Activated CD4-positive, CD25-positive, alpha-beta regulatory T cell treated with anti-CD3 and anti-CD28 coated beads, Interleukin-2, amount 50 U/mL, for 16 hours (primary cell): ENCODE measurements around the gene C20orf144.

Source experiments
- DNase-seq: peaks from one replicate; pipeline ENCODE4 v3.0.0-alpha.2; 2020; ENCODE audit warnings: low read depth, low spot score

The C20orf144 gene

DNA sequence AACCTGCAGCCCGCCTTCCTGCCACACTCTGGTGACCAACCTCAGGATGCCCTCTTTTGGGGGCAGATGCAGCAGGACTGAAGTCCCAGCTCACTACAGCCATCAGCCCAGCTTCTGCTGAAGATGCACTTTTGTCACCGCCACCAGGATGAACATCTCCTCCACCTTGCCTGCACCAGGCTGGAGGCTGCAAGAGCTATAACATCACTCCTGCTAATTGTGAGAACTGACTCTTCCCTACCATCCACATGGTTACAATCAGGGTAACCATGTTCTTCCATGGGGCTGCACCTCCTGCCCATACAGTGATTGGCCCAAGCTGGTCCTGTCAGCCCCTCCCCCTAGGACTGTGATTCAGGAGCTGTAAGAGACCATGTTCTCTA is 2.6 kb downstream of the C20orf144 start:
- no peak for DNase-seq

DNA sequence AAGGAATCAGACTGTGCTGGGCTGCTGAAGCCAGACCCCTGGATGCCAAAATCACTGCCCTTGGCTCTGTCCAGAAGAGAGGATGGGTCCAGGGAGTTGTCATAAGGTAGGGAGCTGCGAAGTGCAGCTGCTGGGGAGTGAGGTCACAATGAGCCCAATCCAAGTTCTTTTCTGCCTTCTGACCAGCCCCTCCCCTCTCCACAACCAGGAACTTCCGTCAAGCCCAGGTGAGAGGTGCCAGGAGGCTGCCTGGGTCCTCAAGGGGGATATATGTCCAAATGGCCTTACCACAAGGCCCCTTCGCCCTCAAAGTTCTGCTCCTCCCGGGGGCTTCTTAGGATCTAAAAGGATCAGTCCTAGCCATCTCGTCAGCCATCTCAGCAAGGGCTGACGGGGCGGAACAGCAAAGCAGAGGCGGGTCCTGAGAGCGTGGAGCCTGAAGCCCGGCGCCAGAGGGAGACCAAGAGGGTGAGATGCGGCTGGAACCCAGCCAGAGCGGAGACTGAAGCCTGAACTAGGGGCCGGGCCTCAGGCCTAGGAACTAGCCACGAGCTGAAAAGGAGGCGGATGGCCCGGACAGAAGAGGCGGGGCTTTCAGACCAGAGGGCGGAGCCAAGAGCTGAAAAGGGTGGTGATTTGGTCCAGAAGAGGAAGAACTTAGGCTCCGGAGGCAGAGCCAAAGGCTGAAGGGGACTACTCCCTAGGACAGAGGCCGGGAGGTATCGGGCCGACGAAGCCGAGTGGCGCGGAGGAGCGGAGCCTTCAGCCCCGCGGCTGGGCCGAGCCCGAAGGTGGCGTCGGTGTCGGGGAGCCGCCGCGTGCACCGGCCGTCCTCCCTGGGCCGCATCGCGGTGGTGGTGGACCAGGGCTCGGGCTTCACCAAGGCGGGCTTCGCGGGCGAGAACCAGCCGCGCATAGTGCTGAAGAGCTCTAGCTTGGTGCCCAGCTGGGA is 4.4 kb downstream of the C20orf144 start, which contains the start of gene ACTL10:
Gene ACTL10, plus strand, starts transcription at position 651 of the 952 bp plus-strand sequence. CDS start 555 bp downstream, outside the sequence.
- DNase-seq = peak; percentile 56

DNA sequence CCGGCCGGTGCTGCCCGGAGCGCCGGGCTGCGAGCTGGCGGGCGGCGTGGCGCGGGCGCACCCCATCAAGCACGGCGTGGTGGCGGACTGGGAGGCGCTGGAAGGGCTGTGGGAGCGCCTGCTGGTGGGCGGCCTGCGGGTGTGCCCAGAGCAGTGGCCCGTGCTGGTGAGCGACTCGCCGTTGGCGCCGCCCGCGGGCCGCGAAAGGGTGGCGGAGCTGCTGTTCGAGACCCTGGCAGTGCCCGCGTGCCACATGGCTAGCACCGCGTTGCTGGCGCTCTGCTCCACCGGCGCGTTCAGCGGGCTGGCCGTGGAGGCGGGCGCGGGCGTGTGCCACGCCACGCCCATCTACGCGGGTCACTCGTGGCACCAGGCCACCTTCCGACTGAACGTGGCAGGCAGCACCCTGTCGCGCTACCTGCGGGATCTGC is 5.1 kb downstream of the C20orf144 start:
- no peak for DNase-seq

DNA sequence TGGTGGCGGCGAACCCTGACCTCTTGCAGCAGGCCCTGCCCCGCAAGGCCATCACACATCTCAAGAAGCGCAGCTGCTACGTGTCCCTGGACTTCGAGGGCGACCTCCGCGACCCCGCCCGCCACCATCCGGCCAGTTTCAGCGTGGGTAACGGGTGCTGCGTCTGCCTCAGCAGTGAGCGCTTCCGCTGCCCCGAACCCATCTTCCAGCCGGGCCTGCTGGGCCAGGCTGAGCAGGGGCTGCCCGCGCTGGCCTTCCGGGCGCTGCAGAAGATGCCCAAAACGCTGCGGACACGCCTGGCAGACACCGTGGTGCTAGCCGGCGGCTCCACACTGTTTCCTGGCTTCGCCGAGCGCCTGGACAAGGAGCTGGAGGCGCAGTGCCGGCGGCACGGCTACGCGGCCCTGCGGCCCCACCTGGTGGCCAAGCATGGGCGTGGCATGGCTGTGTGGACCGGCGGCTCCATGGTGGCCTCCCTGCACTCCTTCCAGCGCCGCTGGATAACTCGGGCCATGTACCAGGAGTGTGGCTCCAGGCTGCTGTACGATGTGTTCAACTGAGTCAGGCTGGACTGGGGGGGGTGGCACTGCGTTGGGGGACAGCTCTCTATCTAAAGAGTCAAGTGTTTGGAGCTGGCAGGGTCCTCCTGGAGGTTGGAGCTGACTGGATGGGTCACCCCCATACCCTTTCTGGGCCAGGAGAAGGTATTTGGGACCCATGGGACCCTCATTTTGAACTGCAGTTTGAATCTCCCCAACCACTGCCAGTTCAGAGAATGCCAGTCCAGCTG is 5.7 kb downstream of the C20orf144 start:
- peak; percentile 64 for DNase-seq

DNA sequence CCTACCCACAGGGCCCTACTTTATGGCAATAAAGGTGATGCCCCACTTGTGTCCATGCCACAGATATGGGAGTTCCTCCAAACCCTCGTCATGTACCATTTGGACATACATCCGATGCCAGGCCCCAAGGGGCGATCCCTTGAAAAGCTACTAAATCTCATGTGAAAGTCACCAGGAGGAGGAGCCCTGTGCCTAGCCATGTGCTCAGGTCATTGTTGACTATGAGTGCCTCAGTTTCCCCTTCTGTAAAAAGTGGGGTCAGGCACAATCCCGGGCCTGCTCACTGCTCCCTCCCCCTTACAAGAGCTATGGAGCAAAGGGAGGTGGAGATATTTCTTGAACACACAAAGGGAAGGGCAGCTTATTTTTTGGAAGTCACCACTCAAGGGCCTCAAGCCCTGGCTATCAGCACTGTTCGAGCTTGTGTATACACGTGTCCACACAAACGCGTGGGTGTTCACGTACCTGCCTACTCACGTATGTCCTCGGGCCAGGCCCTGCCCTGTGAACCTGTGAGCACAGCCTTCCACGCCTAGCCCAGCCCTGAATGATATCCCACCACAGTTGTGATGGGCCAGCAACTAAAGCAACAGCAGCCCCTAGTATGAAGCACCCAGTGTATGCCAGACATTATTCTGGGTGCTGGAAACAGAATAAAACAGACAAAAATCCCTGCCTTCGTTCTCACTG is 6.5 kb downstream of the C20orf144 start:
- DNase-seq = no peak

DNA sequence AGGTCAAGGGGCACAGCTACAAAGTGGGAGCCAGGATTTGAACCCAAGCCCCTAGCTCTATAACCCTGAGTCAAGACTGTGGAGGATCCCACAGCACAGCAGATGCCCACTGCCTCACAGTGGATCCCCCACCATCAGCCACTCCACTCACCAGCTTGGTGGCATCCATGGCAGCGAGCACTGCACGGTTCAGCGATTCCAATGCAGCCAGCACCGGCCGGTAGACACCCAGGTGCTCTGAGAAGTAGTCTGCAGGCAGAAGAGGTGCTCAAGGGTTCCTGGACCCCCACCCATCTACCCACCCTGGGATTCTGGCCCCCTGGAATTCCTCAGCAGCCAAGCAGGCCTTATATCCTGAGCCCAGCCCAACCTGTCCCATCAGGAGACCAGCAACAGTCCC is 7.1 kb downstream of the C20orf144 start:
- no peak for DNase-seq

DNA sequence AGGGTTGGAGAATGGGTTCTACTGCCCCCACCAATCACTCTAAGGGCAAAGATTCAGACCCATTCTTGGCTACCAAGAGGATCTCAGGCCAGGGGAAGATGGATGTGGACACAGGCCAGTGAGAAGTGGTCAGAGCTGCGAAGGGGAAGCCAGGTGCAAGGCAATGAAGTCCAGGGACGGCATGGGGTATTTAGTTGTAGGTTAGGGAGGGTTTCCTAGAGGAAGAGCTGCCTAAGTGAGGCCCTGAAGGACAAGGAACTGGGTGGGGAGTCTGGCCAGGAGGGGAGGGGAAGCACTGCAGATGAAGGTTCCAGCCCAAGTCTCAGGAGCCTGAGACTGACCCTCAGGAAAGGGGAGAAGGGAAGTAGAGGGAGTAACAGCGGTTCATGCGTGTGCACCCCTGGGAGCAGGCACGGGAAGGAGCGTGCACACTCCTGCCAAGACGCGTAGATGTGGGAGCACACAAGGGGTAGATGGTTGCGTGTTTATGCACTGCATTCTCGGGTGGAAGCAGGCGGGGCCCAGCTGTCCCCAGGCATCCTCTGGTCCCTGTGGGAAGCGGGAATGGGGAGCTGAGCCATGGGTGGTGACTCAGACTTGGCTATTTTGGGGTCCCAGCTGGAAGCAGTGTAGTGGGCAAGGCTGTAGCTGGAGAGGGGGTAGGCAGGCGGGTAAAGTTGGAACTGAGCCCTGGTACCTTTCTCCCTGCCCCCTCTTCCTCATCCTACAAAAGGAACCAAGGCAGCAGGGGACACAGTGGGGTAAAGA is 7.9 kb downstream of the C20orf144 start:
- DNase-seq = no peak

DNA sequence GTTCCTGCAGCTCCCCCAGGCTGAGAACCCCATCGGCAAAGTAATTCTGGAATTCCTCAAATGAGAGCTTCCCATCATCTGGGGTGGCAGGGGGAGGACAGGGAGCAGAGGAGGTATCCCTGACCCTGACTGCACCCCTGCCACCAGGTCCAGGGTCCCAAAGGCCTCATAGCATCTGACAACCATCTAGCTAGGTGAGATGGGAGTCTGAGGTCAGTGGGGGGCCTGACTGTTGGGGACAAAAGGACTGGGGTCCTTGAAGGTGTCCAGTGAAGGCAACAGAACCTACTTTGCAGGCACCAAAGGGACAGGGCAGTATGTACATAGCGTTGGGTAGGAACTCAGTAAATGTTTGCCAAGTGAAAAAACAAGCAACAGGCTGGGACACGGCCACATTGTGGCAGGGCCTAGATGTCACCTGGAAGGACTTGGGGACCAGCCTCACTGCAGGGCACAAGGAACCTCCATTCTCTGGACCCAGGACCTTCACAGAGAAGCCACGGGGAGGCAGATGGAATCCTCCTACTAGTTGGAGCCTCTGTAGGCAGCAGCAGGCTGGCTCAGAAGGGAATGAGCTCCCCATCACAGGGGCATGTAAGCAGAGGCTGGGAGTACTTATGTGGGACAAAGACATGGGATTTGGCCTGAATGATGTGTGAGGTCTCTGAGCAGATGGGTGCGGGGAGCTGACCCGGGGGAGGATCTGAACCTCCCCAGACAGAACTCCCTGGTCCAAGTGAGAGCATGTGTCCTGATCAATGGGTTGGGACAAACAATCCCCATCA is 8.8 kb downstream of the C20orf144 start:
- DNase-seq = no peak

DNA sequence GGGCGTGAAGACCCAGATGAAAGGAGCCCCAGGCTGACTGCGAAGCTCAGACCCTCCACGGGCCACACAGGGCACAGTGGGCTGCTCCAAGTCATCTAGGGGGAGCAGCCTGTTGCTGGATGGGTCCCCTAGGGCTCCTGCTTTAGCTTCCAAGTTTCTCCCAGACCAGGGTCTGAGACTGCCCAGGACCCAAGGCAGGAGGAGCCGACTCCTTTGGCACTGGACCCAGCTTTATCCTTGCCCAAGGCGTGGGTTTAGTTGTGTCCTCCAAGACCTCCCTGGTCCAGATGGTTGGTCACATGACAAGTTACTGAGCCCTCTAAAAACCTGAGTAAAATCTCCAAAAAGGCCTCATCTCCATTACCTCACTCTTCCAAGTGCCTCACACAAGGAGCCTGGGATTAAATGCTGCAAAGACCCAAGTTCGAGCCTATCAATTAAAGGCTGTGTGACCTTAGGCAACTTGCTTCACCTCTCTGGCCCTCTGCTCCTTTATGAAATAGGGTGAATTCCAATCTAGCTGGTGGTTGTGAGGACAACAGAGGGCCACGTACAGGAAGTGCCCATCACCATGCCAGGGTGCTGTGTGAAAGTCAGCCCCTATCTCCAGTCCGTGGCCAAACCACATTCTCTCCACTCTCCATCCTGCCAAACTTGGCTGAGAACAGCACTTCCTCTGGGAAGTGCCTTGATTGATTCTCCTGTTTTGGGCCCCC is 9.6 kb downstream of the C20orf144 start:
- no peak for DNase-seq

DNA sequence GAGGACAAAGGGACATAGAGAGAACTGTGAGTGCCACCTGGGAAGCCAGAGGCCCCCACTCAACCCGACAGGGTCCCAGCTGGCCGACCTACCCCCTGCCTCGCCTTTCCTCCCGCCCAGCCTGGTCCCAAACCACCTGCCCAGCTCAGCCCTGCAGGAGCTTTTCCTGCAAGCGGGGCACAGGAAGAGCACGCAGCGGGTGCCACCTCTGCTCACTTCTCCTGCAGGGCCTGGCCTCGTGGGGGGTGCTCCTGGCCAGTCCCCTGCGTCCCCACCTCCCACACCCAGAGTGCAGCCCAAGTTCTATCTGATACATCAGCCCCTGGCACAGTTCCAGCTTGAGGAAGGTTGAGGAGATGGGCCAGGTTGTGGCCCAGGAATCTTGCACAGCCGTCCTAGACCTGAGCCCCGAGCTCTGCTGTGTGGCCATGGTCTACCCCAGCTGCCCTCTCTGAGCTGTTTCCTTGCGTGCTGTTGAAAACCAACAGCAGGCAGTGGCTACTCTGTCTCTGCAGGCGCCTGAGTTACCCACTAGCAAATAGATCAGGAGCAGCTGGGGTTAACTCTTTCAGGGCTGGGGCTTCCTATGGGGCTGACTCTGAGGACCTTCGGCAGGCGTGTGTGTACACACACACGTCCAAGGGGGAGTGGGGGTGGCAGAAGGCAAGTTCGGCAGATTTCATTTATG is 10.4 kb downstream of the C20orf144 start:
- no peak for DNase-seq

DNA sequence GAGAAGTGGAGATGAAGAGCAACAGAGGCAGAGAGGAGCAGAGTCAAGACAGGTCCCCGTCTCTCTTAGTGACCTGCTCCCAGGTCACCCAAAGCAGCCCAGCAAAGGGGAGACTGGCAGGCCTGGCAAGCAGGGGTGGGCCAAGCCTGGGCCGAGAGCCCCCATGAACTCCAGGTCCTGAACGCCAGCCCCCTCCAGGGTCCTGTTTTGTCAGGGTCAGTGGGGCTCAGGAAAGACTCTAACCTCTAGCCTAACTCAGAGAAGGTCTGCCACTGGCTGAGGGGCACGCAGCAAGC is 10.9 kb downstream of the C20orf144 start:
- no peak for DNase-seq

DNA sequence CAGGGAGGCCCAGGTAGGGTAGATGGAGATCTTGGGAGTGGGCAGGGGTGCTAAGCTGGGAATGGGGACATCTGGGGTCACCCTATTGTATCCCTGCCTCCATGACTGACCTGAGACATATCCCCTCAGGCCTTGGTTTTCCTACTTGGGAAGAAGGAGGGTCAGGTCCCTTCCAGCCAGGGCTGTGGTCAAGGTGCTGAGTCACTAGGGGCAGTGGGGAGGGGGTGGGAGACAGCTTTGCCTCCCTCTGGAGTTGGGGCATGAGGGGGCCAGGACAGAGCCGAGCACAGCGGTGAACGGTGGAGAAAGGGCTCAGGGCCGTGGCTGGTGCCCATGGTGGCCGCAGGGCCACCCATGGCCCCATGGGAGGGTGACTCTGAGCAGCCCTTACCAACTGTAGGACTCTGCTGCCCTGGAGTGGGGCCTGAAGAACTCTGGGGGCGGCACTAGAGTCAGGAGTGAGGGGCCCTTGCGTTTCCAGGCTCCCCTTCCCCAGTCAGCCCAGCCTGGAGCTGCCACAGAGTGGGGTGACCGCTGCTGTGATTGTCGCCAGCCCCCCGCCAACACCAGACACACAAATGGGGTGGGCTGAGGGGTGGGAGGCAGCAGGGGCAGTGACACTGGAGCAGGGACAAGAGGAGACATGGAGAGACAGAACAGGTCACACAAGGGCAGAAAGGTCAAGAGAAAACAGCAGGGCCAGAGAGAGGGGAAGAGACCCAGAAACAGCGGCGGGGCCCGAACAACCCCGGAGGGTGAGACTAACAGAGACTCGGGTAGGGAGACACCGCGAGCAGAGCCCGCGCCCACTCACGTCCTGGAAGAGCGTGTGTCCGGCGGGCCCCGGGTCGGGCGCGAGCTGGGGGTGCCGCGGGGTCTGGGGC is 11.5 kb downstream of the C20orf144 start:
- DNase-seq = no peak

DNA sequence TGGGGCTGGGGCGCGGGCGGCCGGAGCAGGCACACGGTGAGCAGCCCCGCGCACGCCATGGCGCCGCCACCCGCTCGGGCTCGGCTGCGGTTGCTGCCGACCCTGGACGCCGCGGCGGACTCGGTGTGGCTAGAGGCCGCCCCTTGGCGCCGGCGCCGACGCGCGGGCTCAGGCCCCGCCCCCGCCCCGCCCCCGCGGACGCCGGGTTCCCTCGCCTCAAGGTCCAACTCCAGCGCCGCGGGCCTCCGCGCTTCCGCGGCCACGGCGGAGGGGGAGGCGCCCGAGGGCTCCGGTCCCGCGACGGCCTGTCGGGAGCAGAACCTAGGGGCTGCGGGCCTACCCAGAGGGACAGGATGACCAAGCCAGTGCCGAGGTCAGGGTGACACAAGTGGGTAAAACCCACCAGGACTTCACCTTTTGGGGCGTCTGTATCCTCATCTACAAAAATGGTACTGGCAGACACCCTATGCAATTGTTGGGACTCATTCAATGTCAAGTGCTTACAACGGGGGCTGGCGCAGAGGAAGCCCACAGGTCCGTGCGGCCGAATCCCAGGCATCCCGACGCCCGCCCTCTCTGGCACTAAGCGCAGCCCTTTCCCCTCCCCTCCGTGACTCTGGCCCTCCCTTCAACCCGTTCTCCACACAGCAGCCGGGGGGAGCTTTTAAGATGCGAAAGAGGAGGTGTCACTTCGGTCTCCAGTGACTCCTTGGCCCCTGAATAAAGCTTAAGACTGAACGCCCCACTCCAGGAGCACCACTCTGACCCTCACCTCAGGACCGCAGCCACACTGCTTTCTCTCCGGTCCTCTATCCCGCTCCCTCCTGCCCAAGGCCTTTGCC is 12.4 kb downstream of the C20orf144 start, which contains the start of gene NECAB3:
Gene NECAB3, minus strand, starts transcription at position 135 of the 842 bp plus-strand sequence. Its CDS starts 76 bp downstream, at position 59.
- no peak for DNase-seq

DNA sequence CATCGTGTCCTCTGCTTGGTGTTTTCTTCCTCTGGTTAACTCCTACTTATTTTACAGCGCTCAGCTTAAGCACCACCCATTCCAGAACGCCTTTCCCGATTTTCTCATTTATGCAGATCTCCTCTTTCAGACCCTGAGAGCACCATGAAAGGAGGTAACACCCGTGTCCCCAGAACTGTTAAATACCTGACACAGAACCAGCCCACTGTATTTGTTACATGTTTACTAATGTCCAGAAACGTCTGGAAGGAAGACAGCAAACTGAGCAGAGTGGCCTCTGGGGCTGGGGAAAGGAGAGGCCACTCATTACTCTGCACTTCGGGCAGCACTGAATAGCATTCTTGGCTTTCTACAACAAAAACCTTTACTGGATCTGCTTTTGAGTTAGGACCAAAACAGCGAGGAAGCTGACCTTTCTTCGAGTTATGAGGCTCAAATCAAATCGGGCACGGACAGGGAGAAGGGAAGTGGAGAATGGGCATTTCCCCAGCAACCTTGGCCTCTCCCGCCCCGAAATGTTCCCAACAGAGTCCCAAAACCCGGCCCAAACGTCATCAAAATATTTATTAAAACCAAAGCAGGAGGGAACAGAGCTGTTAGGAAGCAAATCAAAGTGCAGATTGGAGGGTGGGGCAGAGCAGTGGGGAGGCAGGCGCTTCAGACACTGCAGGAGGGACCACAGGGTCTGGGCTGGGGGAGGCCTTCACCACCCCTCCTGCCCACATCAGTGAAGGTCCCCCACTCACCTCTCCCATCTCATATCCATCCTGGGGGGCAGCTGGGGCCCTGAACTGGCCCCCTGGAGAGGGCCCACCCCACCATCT is 13.2 kb downstream of the C20orf144 start:
- no peak for DNase-seq

DNA sequence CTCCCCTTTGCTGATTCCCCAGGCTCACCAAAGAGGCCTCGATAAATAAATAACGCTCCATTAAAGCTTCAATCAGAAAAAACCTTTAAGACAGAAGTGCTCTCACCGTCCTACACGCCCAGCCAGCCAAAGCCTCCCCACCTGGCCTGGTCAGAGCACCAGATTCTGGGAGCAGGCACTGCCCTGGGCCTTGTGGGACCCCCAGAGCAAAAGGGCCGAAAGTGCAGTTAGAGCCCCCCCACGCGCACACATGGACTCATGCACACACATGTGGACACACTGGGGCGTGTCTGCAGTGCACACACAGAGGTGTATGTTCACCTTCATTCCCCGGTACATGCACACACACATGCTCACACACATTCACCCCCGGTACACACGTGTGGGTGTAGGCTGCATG is 14.0 kb downstream of the C20orf144 start:
- DNase-seq = no peak
